GM19467 (cell line): ENCODE measurements around the gene ADGRE2.
"Not testable (repeated sequence)": the region's sequence is repeated elsewhere in the genome, so short reads cannot be mapped to it uniquely, and the experiment has no call there.

Experiments used
- ATAC-seq: cut with Tn5 transposase; IDR thresholded peaks from one replicate; pipeline ENCODE4 v1.9.1; 2021; ENCODE audit warnings: mild to moderate bottlenecking, moderate library complexity; ENCODE audit not compliant: unreplicated experiment

Gene ADGRE2

GRCh38 chr19:14778110-14778845, at the start of gene ADGRE2:
ADGRE2 (minus strand) TSS chr19:14778560; CDS start chr19:14776756, 1,804 bp downstream.
- not testable (repeated sequence) for ATAC-seq

- ATAC-seq: no peak
These were observed 47.6 kb upstream of the ADGRE2 start for GRCh38 chr19:14826006-14826405.

- ATAC-seq: no peak
These were observed 43.6 kb upstream of the ADGRE2 start for GRCh38 chr19:14821937-14822336.

GRCh38 chr19:14818588-14818987, 40.2 kb upstream of the ADGRE2 start:
- no peak for ATAC-seq

GRCh38 chr19:14817052-14817451, 38.7 kb upstream of the ADGRE2 start:
- ATAC-seq: no peak

- ATAC-seq: no peak
These were observed 36.8 kb upstream of the ADGRE2 start for GRCh38 chr19:14814982-14815652.

- ATAC-seq: no peak
These were observed 31.1 kb upstream of the ADGRE2 start for GRCh38 chr19:14809272-14810057.

- no peak for ATAC-seq
These were observed 26.4 kb upstream of the ADGRE2 start for GRCh38 chr19:14804765-14805164.

GRCh38 chr19:14798760-14799159, 20.4 kb upstream of the ADGRE2 start:
- ATAC-seq: no peak

- no peak for ATAC-seq
These were observed 17.7 kb upstream of the ADGRE2 start for GRCh38 chr19:14796021-14796420.

- ATAC-seq: no peak
These were observed 16.8 kb upstream of the ADGRE2 start for GRCh38 chr19:14795078-14795721.

- ATAC-seq: not testable (repeated sequence)
These were observed 13.9 kb upstream of the ADGRE2 start for GRCh38 chr19:14792250-14792649.

- no peak for ATAC-seq
These were observed 8.1 kb upstream of the ADGRE2 start for GRCh38 chr19:14786421-14786851.

GRCh38 chr19:14785102-14785793, 6.9 kb upstream of the ADGRE2 start:
- ATAC-seq: not testable (repeated sequence)

GRCh38 chr19:14784730-14785101, 6.4 kb upstream of the ADGRE2 start:
- not testable (repeated sequence) for ATAC-seq

- not testable (repeated sequence) for ATAC-seq
These were observed 5.1 kb upstream of the ADGRE2 start for GRCh38 chr19:14783410-14783998.

GRCh38 chr19:14782626-14783409, 4.5 kb upstream of the ADGRE2 start:
- ATAC-seq: no peak

- ATAC-seq: not testable (repeated sequence)
These were observed 3.6 kb upstream of the ADGRE2 start for GRCh38 chr19:14781713-14782536.
